Ishikawa (cell line): Measurements from ENCODE around the gene PROM1.

Experiments used
- CEBPB ChIP-seq: IDR thresholded peaks from 2 replicates; pipeline ENCODE4 v1.6.1; 2012
- CREB1 ChIP-seq: IDR thresholded peaks from 2 replicates; pipeline ENCODE4 v1.6.1; 2012; ENCODE audit warnings: low read depth
- EGR1 ChIP-seq: IDR thresholded peaks from 2 replicates; pipeline ENCODE4 v1.6.1; 2012
- EP300 ChIP-seq: IDR thresholded peaks from 2 replicates; pipeline ENCODE4 v1.6.1; 2012; ENCODE audit warnings: borderline replicate concordance
- NFIC ChIP-seq: IDR thresholded peaks from 2 replicates; pipeline ENCODE4 v1.6.1; 2012
- RAD21 ChIP-seq: IDR thresholded peaks from 2 replicates; pipeline ENCODE4 v1.6.1; 2012; ENCODE audit warnings: low read depth
- TAF1 ChIP-seq: IDR thresholded peaks from 2 replicates; pipeline ENCODE4 v1.6.1; 2012; ENCODE audit warnings: low read depth, mild to moderate bottlenecking
- TCF12 ChIP-seq: IDR thresholded peaks from 2 replicates; pipeline ENCODE4 v1.6.1; 2012; ENCODE audit warnings: low read depth
- TEAD4 ChIP-seq: IDR thresholded peaks from 2 replicates; pipeline ENCODE4 v1.6.1; 2012
- YY1 ChIP-seq: IDR thresholded peaks from 2 replicates; pipeline ENCODE4 v1.6.1; 2012; ENCODE audit warnings: low read depth
- ZBTB7A ChIP-seq: IDR thresholded peaks from 2 replicates; pipeline ENCODE4 v1.6.1; 2012; ENCODE audit warnings: low read depth
- TF ChIP-seq, protein P1 (sequence below): IDR thresholded peaks from 2 replicates; pipeline ENCODE4 v1.6.1; 2012
- TF ChIP-seq, protein P2 (sequence below): IDR thresholded peaks from 2 replicates; pipeline ENCODE4 v1.6.1; 2012; ENCODE audit warnings: low read depth, mild to moderate bottlenecking

DNA sequence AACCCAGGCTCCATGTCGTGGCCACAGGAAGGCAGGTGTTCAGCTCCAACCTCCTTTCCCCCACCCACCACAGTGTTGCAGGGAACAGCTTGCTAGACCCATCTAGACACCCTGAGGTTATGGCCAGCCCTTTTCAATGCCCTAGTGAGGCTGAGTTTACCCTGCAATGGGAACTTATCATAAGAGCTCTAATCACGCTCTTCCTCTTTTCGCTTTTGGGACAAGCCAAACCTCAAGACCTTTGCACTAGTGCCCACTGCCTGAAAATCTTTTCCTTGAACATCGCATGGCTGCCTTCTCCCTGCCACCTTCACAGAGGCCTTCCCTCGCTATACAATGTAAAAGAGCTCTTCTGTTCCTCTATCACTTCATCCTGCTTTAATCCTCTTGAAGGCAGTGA lies 118.5 kb downstream of the PROM1 start:
- TF ChIP-seq YY1 (no peak), TEAD4 (no peak), ZBTB7A (no peak), EGR1 (no peak), TCF12 (no peak), CREB1 (no peak), EP300 (no peak), RAD21 (no peak), CEBPB (no peak), NFIC (no peak), TAF1 (no peak)
- TF ChIP-seq, protein P1, sequence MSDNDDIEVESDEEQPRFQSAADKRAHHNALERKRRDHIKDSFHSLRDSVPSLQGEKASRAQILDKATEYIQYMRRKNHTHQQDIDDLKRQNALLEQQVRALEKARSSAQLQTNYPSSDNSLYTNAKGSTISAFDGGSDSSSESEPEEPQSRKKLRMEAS, result no peak
- TF ChIP-seq, protein P2, sequence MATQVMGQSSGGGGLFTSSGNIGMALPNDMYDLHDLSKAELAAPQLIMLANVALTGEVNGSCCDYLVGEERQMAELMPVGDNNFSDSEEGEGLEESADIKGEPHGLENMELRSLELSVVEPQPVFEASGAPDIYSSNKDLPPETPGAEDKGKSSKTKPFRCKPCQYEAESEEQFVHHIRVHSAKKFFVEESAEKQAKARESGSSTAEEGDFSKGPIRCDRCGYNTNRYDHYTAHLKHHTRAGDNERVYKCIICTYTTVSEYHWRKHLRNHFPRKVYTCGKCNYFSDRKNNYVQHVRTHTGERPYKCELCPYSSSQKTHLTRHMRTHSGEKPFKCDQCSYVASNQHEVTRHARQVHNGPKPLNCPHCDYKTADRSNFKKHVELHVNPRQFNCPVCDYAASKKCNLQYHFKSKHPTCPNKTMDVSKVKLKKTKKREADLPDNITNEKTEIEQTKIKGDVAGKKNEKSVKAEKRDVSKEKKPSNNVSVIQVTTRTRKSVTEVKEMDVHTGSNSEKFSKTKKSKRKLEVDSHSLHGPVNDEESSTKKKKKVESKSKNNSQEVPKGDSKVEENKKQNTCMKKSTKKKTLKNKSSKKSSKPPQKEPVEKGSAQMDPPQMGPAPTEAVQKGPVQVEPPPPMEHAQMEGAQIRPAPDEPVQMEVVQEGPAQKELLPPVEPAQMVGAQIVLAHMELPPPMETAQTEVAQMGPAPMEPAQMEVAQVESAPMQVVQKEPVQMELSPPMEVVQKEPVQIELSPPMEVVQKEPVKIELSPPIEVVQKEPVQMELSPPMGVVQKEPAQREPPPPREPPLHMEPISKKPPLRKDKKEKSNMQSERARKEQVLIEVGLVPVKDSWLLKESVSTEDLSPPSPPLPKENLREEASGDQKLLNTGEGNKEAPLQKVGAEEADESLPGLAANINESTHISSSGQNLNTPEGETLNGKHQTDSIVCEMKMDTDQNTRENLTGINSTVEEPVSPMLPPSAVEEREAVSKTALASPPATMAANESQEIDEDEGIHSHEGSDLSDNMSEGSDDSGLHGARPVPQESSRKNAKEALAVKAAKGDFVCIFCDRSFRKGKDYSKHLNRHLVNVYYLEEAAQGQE, result no peak
